Mammary microvascular endothelial cell (primary cell): ENCODE measurements around the gene ABHD3. TPM values are rescaled to one million over a fixed set of nuclear protein-coding genes. Genes with fewer than 3 reads are reported as not detected.

Experiments
- total RNA-seq: library from RNA; depleted of rRNA; stranded (reverse); fragments of >200 nt; gene quantifications from 2 replicates; pipeline ENCODE4 v1.2.3, GENCODE V29; 2015

ABHD3 gene
- 2.4 and 3.6 TPM in 2 replicates for total RNA-seq

GRCh38 chr18:21704603-21705364 lies at the start of gene ABHD3:
Gene ABHD3 (minus strand): TSS chr18:21704774. CDS start chr18:21704665, 109 bp downstream.

GRCh38 chr18:21740538-21741311 lies 36.2 kb upstream of the ABHD3 start, which contains the start of gene MIB1:
Gene MIB1 (plus strand): TSS chr18:21740792. CDS start chr18:21741584, 792 bp downstream.

GRCh38 chr18:21612125-21613039 lies 92.2 kb downstream of the ABHD3 start, which contains the start of gene SNRPD1:
Gene SNRPD1 (plus strand): TSS chr18:21612314. CDS start chr18:21612430, 116 bp downstream.

Other genes starting within 250 kb of the ABHD3 start
- 8.5 and 8.9 TPM in 2 replicates for gene ESCO1, start 104.1 kb downstream of the ABHD3 start, total RNA-seq
- 17.9 and 18.3 TPM in 2 replicates for gene SNRPD1, start 92.5 kb downstream of the ABHD3 start, total RNA-seq
- gene MIB1, start 36.0 kb upstream of the ABHD3 start, total RNA-seq = 14.5 and 14.7 TPM in 2 replicates